ENCODE measurements around the gene ATP5MK.

DNA sequence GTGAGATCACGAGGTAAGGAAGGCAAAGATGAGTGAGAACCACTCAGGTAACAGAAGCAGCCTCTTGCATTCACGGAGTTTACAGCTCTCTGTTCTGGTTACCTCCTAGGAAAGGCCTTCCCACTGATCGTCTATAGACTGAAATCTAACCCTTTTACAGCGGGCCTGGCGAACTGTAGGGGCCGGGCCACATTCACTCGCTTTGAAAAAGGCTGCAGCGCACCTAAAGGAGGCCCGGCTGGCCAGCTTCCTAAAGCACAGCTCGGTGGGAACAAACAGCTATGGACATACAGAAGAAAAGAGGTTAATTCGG is 565 bp downstream of the ATP5MK start:
- TF ChIP-seq, protein P1, sequence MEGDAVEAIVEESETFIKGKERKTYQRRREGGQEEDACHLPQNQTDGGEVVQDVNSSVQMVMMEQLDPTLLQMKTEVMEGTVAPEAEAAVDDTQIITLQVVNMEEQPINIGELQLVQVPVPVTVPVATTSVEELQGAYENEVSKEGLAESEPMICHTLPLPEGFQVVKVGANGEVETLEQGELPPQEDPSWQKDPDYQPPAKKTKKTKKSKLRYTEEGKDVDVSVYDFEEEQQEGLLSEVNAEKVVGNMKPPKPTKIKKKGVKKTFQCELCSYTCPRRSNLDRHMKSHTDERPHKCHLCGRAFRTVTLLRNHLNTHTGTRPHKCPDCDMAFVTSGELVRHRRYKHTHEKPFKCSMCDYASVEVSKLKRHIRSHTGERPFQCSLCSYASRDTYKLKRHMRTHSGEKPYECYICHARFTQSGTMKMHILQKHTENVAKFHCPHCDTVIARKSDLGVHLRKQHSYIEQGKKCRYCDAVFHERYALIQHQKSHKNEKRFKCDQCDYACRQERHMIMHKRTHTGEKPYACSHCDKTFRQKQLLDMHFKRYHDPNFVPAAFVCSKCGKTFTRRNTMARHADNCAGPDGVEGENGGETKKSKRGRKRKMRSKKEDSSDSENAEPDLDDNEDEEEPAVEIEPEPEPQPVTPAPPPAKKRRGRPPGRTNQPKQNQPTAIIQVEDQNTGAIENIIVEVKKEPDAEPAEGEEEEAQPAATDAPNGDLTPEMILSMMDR (IDR thresholded peaks at IDR 0.05) = no peak
- TF ChIP-seq, protein P2, sequence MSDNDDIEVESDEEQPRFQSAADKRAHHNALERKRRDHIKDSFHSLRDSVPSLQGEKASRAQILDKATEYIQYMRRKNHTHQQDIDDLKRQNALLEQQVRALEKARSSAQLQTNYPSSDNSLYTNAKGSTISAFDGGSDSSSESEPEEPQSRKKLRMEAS (IDR thresholded peaks at IDR 0.05; ENCODE audit: low read depth) = no peak
- TF ChIP-seq POLR2AphosphoS5 (IDR thresholded peaks at IDR 0.05; ENCODE audit: low read depth, low read length) (no peak), RAD21 (IDR thresholded peaks at IDR 0.05; ENCODE audit: low read length) (no peak), RCOR1 (IDR thresholded peaks at IDR 0.05; ENCODE audit: low read length) (no peak), ZBTB33 (IDR thresholded peaks at IDR 0.05; ENCODE audit: borderline replicate concordance, low read depth) (no peak), JUND (IDR thresholded peaks at IDR 0.05) (no peak), GABPA (IDR thresholded peaks at IDR 0.05; ENCODE audit: low read depth) (no peak), TAF1 (IDR thresholded peaks at IDR 0.05; ENCODE audit: borderline replicate concordance, low read depth, low read length) (no peak), TCF12 (IDR thresholded peaks at IDR 0.05) (no peak), RFX5 (IDR thresholded peaks at IDR 0.05; ENCODE audit: low read length) (no peak), YY1 (IDR thresholded peaks at IDR 0.05; ENCODE audit: low read depth) (no peak)
